Ammon's horn (tissue), 1 donor: ENCODE data around the gene SHISA4.
A peak's percentile ranks its signal among the peaks of the same experiment; 100 is the strongest.

ENCODE experiments used
- DNase-seq: peaks from one replicate; pipeline ENCODE4 v3.0.0-alpha.2; 2016; ENCODE audit warnings: low spot score

The SHISA4 gene

GRCh38 chr1:201882665-201883132 lies 6.0 kb upstream of the SHISA4 start:
- DNase-seq, result peak; percentile 65

GRCh38 chr1:201883266-201883665 lies 5.4 kb upstream of the SHISA4 start:
- DNase-seq, result no peak

- DNase-seq, result peak; percentile 46
Observed at GRCh38 chr1:201883786-201884185, 4.9 kb upstream of the SHISA4 start.

GRCh38 chr1:201884425-201884824 lies 4.3 kb upstream of the SHISA4 start:
- DNase-seq, result no peak

- no peak for DNase-seq
Observed at GRCh38 chr1:201885531-201886075, 3.1 kb upstream of the SHISA4 start.

- DNase-seq, result no peak
Observed at GRCh38 chr1:201886103-201886885, 2.4 kb upstream of the SHISA4 start.

GRCh38 chr1:201887116-201887866 lies 1.4 kb upstream of the SHISA4 start:
- no peak for DNase-seq

GRCh38 chr1:201889090-201889968 lies 631 bp downstream of the SHISA4 start:
- no peak for DNase-seq

- DNase-seq, result no peak
Observed at GRCh38 chr1:201890223-201890622, 1.5 kb downstream of the SHISA4 start.

GRCh38 chr1:201890806-201891450 lies 2.2 kb downstream of the SHISA4 start:
- DNase-seq, result no peak

- DNase-seq, result no peak
Observed at GRCh38 chr1:201891451-201892045, 2.9 kb downstream of the SHISA4 start.

- no peak for DNase-seq
Observed at GRCh38 chr1:201892211-201892610, 3.5 kb downstream of the SHISA4 start.

GRCh38 chr1:201893431-201893830 lies 4.7 kb downstream of the SHISA4 start:
- DNase-seq, result no peak

GRCh38 chr1:201894343-201895119 lies 5.8 kb downstream of the SHISA4 start:
- DNase-seq, result no peak

GRCh38 chr1:201895120-201895665 lies 6.5 kb downstream of the SHISA4 start:
- no peak for DNase-seq

GRCh38 chr1:201895913-201896807 lies 7.5 kb downstream of the SHISA4 start:
- DNase-seq, result peak; percentile 89

- no peak for DNase-seq
Observed at GRCh38 chr1:201896951-201897391, 8.3 kb downstream of the SHISA4 start.

- DNase-seq, result no peak
Observed at GRCh38 chr1:201898240-201898894, 9.7 kb downstream of the SHISA4 start.
